Endothelial cell of umbilical vein (primary cell): ENCODE data around the gene ITGAX.

Experiments used
- GATA2 ChIP-seq: IDR thresholded peaks from 2 replicates; pipeline ENCODE4 v1.7.0; 2011; ENCODE audit warnings: low read depth, mild to moderate bottlenecking, moderate library complexity, mixed read lengths, low read length; ENCODE audit not compliant: insufficient read length, insufficient read depth
- JUN ChIP-seq: IDR thresholded peaks from 2 replicates; pipeline ENCODE4 v1.6.1; 2011; ENCODE audit warnings: borderline replicate concordance, low read depth; ENCODE audit not compliant: insufficient read length, insufficient read depth
- MYC ChIP-seq: IDR thresholded peaks from one replicate; pipeline ENCODE4 v1.6.1; 2011; ENCODE audit warnings: mild to moderate bottlenecking, low read depth, low read length
- POLR2A ChIP-seq: IDR thresholded peaks from 2 replicates; pipeline ENCODE4 v1.6.1; 2012; ENCODE audit warnings: low read depth, mild to moderate bottlenecking, control low read depth, low read length
- TF ChIP-seq, protein P1 (sequence below), 2 donors: IDR thresholded peaks; 1 replicate in 1 of 2; 2 replicates in 1 of 2; pipeline ENCODE4 v1.5.1; 2011; ENCODE audit warnings: low read length in 2 of 2, mild to moderate bottlenecking in 2 of 2, moderate library complexity in 2 of 2, control low read depth in 1 of 2, inconsistent platforms in 1 of 2, low read depth in 1 of 2; ENCODE audit not compliant: insufficient read depth in 1 of 2; ENCODE audit errors: extremely low read depth in 1 of 2

- TF ChIP-seq POLR2A (no peak), JUN (no peak), GATA2 (no peak), MYC (no peak)
- TF ChIP-seq, protein P1, sequence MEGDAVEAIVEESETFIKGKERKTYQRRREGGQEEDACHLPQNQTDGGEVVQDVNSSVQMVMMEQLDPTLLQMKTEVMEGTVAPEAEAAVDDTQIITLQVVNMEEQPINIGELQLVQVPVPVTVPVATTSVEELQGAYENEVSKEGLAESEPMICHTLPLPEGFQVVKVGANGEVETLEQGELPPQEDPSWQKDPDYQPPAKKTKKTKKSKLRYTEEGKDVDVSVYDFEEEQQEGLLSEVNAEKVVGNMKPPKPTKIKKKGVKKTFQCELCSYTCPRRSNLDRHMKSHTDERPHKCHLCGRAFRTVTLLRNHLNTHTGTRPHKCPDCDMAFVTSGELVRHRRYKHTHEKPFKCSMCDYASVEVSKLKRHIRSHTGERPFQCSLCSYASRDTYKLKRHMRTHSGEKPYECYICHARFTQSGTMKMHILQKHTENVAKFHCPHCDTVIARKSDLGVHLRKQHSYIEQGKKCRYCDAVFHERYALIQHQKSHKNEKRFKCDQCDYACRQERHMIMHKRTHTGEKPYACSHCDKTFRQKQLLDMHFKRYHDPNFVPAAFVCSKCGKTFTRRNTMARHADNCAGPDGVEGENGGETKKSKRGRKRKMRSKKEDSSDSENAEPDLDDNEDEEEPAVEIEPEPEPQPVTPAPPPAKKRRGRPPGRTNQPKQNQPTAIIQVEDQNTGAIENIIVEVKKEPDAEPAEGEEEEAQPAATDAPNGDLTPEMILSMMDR (IDR thresholded peaks at IDR 0.05; ENCODE audit: extremely low read depth in 1 of 2, insufficient read depth in 1 of 2, low read depth in 1 of 2, low read length in 2 of 2), result no peak
Observed at GRCh38 chr16:31404353-31405064, 49.5 kb downstream of the ITGAX start.
